Lower leg skin (tissue), 3 donors: Measurements from ENCODE around the gene EDN1.

Experiments
- POLR2A ChIP-seq, 2 donors: fragments of 450-650 bp; IDR thresholded peaks; one replicate each; pipeline ENCODE4 v1.6.1; 2016 to 2017; ENCODE audit warnings: antibody characterized with exemption in 2 of 2, mild to moderate bottlenecking in 1 of 2, moderate library complexity in 1 of 2
- TF ChIP-seq, protein P1 (sequence below), 3 donors: fragments of 450-650 bp; IDR thresholded peaks; one replicate each; pipeline ENCODE4 v1.5.1; 2016; ENCODE audit warnings: antibody characterized with exemption in 3 of 3, mild to moderate bottlenecking in 3 of 3, moderate library complexity in 2 of 3

DNA sequence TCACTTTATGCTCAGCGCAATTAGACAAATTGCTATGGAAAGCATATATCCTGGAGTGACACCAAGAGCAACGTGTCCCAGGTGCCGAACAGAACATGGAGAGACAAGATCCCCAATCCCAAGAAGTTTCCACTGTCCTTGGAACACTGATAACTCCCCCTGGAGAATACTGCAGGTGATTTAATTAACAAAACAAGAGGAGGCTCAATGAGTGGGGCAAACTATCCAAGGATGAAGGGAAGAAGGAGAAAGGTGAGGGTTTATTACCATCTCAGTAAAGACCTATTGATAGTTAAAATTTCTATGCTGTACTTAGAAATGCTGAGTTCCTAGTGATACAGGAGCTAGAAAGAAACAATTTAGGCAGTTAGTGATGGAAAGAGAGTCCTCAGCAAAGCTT lies 35.7 kb downstream of the EDN1 start:
- TF ChIP-seq, protein P1, sequence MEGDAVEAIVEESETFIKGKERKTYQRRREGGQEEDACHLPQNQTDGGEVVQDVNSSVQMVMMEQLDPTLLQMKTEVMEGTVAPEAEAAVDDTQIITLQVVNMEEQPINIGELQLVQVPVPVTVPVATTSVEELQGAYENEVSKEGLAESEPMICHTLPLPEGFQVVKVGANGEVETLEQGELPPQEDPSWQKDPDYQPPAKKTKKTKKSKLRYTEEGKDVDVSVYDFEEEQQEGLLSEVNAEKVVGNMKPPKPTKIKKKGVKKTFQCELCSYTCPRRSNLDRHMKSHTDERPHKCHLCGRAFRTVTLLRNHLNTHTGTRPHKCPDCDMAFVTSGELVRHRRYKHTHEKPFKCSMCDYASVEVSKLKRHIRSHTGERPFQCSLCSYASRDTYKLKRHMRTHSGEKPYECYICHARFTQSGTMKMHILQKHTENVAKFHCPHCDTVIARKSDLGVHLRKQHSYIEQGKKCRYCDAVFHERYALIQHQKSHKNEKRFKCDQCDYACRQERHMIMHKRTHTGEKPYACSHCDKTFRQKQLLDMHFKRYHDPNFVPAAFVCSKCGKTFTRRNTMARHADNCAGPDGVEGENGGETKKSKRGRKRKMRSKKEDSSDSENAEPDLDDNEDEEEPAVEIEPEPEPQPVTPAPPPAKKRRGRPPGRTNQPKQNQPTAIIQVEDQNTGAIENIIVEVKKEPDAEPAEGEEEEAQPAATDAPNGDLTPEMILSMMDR (IDR thresholded peaks at IDR 0.05) = no peak
- no peak for TF ChIP-seq POLR2A (IDR thresholded peaks at IDR 0.05)
